Spinal cord (tissue), 10 donors: Measurements from ENCODE around the gene PCYOX1L. TPM values are rescaled to one million over a fixed set of nuclear protein-coding genes. Genes with fewer than 3 reads are reported as not detected.

Experiments used
- DNase-seq, 6 donors: peaks; one replicate each; pipeline versions ENCODE4 v3.0.0 to v3.0.0-alpha.2; 2013 to 2015; ENCODE audit warnings: low spot score in 6 of 6, low read depth in 4 of 6
- H3K27ac ChIP-seq: one replicate; pipeline ENCODE4 v1.5.1; 2013; ENCODE audit warnings: low read depth, low read length, control low read depth
- H3K27me3 ChIP-seq: one replicate; pipeline ENCODE4 v1.6.1; 2013; ENCODE audit warnings: low read length; ENCODE audit not compliant: control insufficient read depth, insufficient read depth
- H3K36me3 ChIP-seq: one replicate; pipeline ENCODE4 v1.6.1; 2013; ENCODE audit warnings: low read length; ENCODE audit not compliant: control insufficient read depth, insufficient read depth
- H3K4me1 ChIP-seq: one replicate; pipeline ENCODE4 v1.6.1; 2013; ENCODE audit warnings: low read length; ENCODE audit not compliant: control insufficient read depth, insufficient read depth
- H3K4me3 ChIP-seq: one replicate; pipeline ENCODE4 v1.5.1; 2013; ENCODE audit warnings: low read depth, low read length, control low read depth
- H3K9me3 ChIP-seq: one replicate; pipeline ENCODE4 v1.6.1; 2013; ENCODE audit warnings: low read length; ENCODE audit not compliant: control insufficient read depth, insufficient read depth
- WGBS: methylation state at CpG from one replicate; pipeline ENCODE4 v1.1.5; 2013; ENCODE audit warnings: missing lambda C conversion rate; ENCODE audit not compliant: insufficient coverage; 5-methylcytosine and 5-hydroxymethylcytosine counted together
- polyA plus RNA-seq, 2 donors: library from polyadenylated mRNA; unstranded; fragments of 120-200 nt; gene quantifications; one replicate each; pipeline ENCODE4 v1.2.1, GENCODE V29; 2013; ENCODE audit not compliant: insufficient read length in 2 of 2
- total RNA-seq, 2 donors: library from RNA; depleted of rRNA in 1 of 2; stranded (reverse); fragments of 120-200 nt in 1 of 2; fragments of >200 nt in 1 of 2; gene quantifications; one replicate each; pipeline versions ENCODE4 v1.2.3 to v1.2.4, GENCODE V29; 2013 to 2014
- donor health status: healthy.

The PCYOX1L gene
- total and polyA plus RNA-seq, 4 donors, result 14.2 to 28.6 (median 21.2) TPM

- Histone ChIP-seq H3K27ac (no peak overlapping the region), H3K27me3 (no peaks in the 10 kb centered on the region), H3K4me3 (no peak overlapping the region), H3K36me3 (no peaks in the 10 kb centered on the region), H3K4me1 (no peaks in the 10 kb centered on the region), H3K9me3 (no peaks in the 10 kb centered on the region)
- DNase-seq, result no peak
- no CpG with 5 or more reads among the region's 2 CpGs for WGBS
Measured at GRCh38 chr5:149333711-149334443, 24.0 kb upstream of the PCYOX1L start.

GRCh38 chr5:149337736-149338135 lies 20.1 kb upstream of the PCYOX1L start:
- Histone ChIP-seq H3K27ac (no peak overlapping the region), H3K36me3 (no peaks in the 10 kb centered on the region)
- 100% methylated on average over 1 of the region's 4 CpGs for WGBS

GRCh38 chr5:149338364-149338763 lies 19.5 kb upstream of the PCYOX1L start:
- Histone ChIP-seq H3K9me3 (no peaks in the 10 kb centered on the region), H3K27ac (no peak overlapping the region), H3K27me3 (no peaks in the 10 kb centered on the region), H3K36me3 (no peaks in the 10 kb centered on the region), H3K4me1 (no peaks in the 10 kb centered on the region), H3K4me3 (no peak overlapping the region)
- no peak for DNase-seq
- 40% methylated on average over 1 of the region's 1 CpG for WGBS

More at GRCh38 chr5:149337736-149338135, 20.1 kb upstream of the PCYOX1L start:
- Histone ChIP-seq H3K9me3 (no peaks in the 10 kb centered on the region), H3K4me3 (no peak overlapping the region), H3K27me3 (no peaks in the 10 kb centered on the region), H3K4me1 (no peaks in the 10 kb centered on the region)
- peak in 1 of 6 donors; percentile 17 for DNase-seq

GRCh38 chr5:149340920-149341319 lies 16.9 kb upstream of the PCYOX1L start:
- no peaks in the 10 kb centered on the region for H3K36me3 ChIP-seq

GRCh38 chr5:149341876-149342275 lies 16.0 kb upstream of the PCYOX1L start:
- H3K27ac ChIP-seq, result no peak overlapping the region
- no peaks in the 10 kb centered on the region for H3K27me3 ChIP-seq
- no peak for DNase-seq

More at GRCh38 chr5:149340920-149341319, 16.9 kb upstream of the PCYOX1L start:
- Histone ChIP-seq H3K4me1 (peaks cover 8% of the 10 kb centered on the region), H3K9me3 (no peaks in the 10 kb centered on the region), H3K27me3 (no peaks in the 10 kb centered on the region), H3K4me3 (no peak overlapping the region), H3K27ac (no peak overlapping the region)
- DNase-seq, result no peak
- WGBS, result no CpG with 5 or more reads among the region's 1 CpG

GRCh38 chr5:149344151-149344550 lies 13.7 kb upstream of the PCYOX1L start:
- 80% methylated on average over 2 of the region's 2 CpGs for WGBS
- no peak overlapping the region for H3K4me3 ChIP-seq
- H3K27me3 ChIP-seq, result no peaks in the 10 kb centered on the region
- H3K9me3 ChIP-seq, result no peaks in the 10 kb centered on the region
- no peak overlapping the region for H3K27ac ChIP-seq
- H3K36me3 ChIP-seq, result peaks cover 4% of the 10 kb centered on the region
- peaks cover 11% of the 10 kb centered on the region for H3K4me1 ChIP-seq
- no peak for DNase-seq

More at GRCh38 chr5:149341876-149342275, 16.0 kb upstream of the PCYOX1L start:
- no peak overlapping the region for H3K4me3 ChIP-seq
- peaks cover 11% of the 10 kb centered on the region for H3K4me1 ChIP-seq
- no peaks in the 10 kb centered on the region for H3K9me3 ChIP-seq
- no peaks in the 10 kb centered on the region for H3K36me3 ChIP-seq

GRCh38 chr5:149345147-149345891 lies 12.5 kb upstream of the PCYOX1L start, which contains the start of gene GRPEL2:
Gene GRPEL2, plus strand, starts transcription at chr5:149345499. Its CDS starts 41 bp downstream, at chr5:149345540.
- peak; percentile 83 to 99 (median 91) for DNase-seq
- Histone ChIP-seq H3K36me3 (peaks cover 10% of the 10 kb centered on the region), H3K9me3 (no peaks in the 10 kb centered on the region), H3K4me3 (peak within 1 kb of the TSS; percentile 93), H3K27me3 (no peaks in the 10 kb centered on the region), H3K27ac (peak within 1 kb of the TSS; percentile 88), H3K4me1 (peaks cover 11% of the 10 kb centered on the region)
- WGBS, result under 1% methylated on average over 54 of the region's 54 CpGs

GRCh38 chr5:149345892-149346222 lies 12.0 kb upstream of the PCYOX1L start:
- WGBS, result 0% methylated on average over 7 of the region's 11 CpGs

GRCh38 chr5:149348518-149348917 lies 9.3 kb upstream of the PCYOX1L start:
- H3K4me3 ChIP-seq, result no peak overlapping the region
- H3K36me3 ChIP-seq, result peaks cover 14% of the 10 kb centered on the region
- H3K27me3 ChIP-seq, result no peaks in the 10 kb centered on the region
- no peak overlapping the region for H3K27ac ChIP-seq
- no peak for DNase-seq
- WGBS, result no CpG with 5 or more reads among the region's 1 CpG
- peaks cover 11% of the 10 kb centered on the region for H3K4me1 ChIP-seq
- no peaks in the 10 kb centered on the region for H3K9me3 ChIP-seq

More at GRCh38 chr5:149345892-149346222, 12.0 kb upstream of the PCYOX1L start:
- Histone ChIP-seq H3K9me3 (no peaks in the 10 kb centered on the region), H3K27ac (peak overlapping the region; percentile 88), H3K4me1 (peaks cover 11% of the 10 kb centered on the region), H3K27me3 (no peaks in the 10 kb centered on the region), H3K4me3 (peak overlapping the region; percentile 93), H3K36me3 (peaks cover 11% of the 10 kb centered on the region)
- DNase-seq, result no peak
